G401.6 (cell line): ENCODE results near the gene TNS3.
"Not testable (repeated sequence)": the region's sequence is repeated elsewhere in the genome, so short reads cannot be mapped to it uniquely, and the experiment has no call there.

ENCODE experiments used
- FAIRE-seq: peaks from 2 replicates; lab custom pipeline; 2012; peaks lifted over from hg19 to GRCh38; lab: Jason Lieb, UNC

TNS3 gene

DNA sequence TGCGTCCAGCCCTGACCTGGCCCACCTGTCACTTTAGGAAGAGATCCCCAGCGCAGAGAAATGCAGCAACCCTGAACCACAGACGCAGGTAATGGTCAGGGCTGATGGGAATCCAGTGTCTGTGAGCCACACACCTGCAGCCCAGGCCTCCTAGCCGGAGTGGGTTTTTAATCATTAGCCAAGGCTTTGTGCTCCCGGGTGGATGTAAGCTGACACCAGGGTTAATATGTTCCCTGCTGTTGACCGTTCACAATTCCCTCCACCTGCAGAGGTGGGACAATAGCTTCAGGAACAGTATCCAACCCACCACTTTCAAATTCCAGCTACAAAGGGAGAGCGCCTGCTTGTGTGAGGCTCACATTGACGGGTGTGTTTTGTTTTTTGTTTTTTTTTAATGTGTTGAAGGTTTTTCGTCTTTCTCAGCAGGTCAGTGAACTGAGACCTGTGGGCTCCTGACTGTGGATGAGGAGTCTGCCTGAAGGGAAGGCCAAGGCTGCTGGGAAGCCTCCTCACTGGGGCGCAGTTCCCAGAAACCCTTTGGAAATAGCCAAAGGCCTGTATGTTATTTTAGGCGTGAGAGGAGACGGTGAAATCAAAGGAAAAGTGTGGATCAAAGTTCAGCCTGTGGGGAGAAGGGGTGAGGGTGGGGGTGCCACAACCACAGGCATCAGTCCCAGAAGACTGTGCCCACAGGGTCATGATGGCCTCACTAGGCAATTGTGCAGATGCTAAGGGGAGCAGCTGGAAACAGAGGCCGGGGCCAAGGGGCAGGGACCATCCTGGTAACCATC is 111.1 kb downstream of the TNS3 start:
- FAIRE-seq, result no peak

GRCh38 chr7:47469846-47470245 is 112.1 kb downstream of the TNS3 start:
- not testable (repeated sequence) for FAIRE-seq

- no peak for FAIRE-seq
These were observed 115.1 kb downstream of the TNS3 start for GRCh38 chr7:47466832-47467231.

DNA sequence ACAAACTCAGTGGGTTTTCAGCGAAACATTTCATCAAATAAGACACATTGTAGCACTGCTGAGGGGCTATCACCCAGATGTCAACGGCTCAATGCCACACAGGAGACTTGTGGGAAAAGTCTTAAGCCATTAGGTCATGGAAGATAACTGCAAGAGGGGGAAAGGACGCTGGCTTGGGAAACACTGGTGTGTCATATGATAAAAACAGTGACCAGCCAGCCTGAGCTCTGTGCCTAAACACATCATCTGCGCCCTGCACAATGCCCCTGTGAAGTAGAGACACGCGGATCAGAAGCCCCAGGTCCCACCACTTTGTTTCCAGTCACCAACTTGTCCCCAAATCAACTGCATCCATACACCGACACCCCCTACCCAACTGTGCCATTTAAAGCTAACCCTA is 116.7 kb downstream of the TNS3 start:
- FAIRE-seq, result no peak

GRCh38 chr7:47464266-47464665 is 117.6 kb downstream of the TNS3 start:
- FAIRE-seq, result no peak

- no peak for FAIRE-seq
These were observed 120.2 kb downstream of the TNS3 start for GRCh38 chr7:47461746-47462145.

- FAIRE-seq, result no peak
These were observed 120.8 kb downstream of the TNS3 start for GRCh38 chr7:47461161-47461560.

- no peak for FAIRE-seq
These were observed 121.5 kb downstream of the TNS3 start for GRCh38 chr7:47460251-47460989.

GRCh38 chr7:47458486-47458885 is 123.4 kb downstream of the TNS3 start:
- FAIRE-seq, result no peak

- FAIRE-seq, result no peak
These were observed 123.9 kb downstream of the TNS3 start for GRCh38 chr7:47458057-47458456.

DNA sequence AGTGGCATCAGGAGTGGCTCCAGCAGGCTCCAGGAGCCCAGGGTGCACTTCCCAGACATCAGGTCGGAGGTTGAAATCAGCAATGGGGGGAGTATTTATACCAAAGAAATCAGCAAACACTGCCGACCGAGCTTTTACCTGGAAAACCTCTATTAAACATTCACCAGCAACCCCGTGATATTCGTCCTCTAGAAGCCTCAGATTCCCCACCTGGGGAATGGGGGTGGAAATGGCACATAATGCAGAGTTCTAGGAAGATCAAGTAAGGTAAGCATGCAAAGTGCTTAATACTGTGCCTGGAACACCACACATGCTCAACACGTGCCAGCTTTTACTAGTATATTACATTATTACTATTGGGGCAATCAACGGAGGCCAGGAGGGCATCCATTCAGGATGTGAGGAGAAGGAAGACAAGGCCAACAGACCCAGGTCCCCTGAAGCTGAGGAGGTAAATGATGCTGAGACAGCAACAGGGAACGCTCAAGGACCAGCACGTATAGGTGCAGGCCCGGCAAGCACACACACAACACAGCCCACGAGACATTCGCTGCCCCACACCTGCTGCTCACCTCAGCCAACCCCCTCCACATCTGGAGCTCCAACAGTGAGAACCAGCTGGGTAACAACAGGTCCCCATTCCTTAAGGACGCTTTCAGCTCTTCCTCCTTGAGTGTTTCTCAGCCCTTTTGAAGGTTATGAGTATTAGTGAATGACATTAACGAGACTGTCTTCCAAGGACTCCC is 125.5 kb downstream of the TNS3 start:
- FAIRE-seq, result no peak

DNA sequence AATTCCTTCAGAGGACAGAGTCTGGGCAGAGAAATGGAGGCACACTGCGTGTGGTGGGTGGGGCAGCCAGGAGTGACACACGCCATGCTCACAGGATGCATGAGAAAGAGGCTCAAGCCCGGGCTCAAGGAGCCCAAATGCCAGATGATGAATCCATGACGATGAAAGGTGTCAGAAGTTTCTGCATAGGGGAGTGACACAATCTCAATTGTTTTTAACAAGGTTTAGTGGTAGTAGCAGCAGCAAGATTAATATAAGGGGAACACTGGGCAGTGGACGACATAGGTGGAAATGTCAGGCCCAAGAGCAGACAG is 126.1 kb downstream of the TNS3 start:
- FAIRE-seq, result no peak

DNA sequence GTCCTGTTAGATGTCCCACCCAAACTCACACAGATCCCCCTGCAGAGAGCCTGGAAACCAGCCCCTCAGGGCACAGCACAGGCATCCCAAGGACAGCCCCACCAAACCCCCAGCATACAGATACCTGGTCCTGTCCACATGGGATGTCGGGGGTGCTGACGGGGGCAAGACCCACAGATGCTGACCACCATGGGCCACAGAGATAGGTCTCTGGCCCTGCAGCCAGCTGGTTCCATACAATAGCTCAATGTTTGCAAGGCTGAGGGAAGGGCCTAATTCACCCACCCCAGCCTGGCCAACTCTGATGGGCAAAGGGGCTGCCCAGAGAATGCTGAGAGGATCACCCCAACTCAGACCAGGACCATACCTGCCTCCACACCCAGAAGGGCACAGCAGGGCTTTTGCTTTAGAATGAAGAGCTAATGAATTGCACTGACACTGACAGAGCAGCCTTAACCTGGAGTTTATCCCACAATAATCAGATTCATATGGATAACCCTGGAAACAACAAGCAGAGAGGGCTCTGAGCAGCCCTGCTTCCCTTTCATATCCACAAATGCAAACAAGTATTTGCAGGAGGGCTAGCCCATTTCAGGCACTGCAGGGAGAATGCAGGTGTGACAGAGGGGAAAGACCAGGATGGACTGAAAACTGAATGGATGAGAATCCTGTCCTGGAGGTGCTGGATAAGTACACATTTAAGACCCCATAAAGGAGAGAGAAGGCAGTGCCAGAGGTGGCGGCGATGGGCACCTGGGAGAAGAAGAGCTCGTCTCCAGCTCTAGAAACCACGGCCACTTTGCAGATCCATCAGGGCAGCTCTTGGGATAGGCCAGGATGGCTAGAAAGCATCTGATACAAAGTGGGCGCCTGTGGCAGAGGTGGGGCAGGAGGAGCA is 126.7 kb downstream of the TNS3 start:
- FAIRE-seq, result no peak

- no peak for FAIRE-seq
These were observed 127.6 kb downstream of the TNS3 start for GRCh38 chr7:47454069-47454973.

DNA sequence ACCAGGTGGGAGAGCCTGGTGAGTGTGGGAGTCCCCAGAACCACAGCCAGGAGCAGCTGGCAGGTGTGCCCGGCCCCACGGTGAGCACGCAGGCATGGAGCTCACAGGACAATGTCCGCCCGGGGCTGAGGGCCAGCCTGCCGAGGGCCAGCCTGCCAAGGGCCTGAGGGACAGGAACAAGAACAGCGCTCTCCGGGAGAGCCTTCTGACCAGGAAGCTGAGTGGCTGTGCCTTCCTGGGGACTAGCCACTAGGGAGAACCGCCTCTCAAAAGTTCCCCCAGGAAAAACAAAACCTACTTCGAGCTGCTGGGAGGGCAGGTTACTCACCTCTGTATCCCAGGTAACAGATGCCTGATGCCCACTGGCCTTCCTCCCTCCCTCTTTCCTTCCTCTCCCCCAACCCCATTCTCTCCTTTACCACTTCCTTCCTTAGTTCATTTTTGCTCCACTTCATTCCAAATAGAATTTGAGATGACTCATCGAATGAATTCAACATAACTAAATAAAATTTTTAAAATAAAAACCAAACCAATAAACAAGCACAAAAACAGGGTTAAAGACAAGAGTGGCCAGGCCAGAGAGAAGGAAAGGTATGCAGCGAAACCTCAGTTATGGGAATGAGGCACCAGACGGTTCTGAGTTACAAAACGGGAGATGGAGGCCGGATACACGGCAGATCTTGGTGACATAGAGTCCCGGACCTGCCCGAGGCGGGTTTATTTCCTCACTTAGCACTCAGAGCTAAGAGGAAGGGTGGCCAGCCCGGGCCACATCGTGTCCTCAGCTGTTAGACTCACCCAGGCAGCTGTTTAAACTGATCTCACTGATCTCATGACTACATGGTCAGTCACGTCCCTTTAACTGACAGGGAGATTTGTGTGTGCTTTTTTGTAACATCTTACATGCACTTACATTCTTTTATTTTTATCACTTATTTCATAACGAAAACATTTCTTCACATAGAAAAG is 128.5 kb downstream of the TNS3 start:
- no peak for FAIRE-seq

DNA sequence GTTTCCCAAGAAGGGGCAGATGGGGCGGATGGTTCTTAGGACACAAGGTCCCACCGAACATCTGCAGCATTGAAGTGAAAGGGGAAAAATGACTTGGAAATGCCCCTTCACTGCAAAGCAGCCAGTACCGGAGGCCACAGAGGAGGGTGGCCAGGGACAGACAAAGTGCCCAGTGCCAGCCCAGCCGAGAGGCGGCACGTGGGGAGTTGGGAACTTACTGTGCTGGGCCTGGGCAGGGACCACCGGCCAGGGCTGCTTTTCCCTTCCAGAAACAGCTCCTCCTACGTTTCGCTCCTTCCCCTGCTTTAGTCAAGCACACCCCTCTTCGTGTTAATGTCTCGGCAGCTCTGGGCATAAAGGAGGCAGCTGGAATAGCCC is 129.2 kb downstream of the TNS3 start:
- no peak for FAIRE-seq

DNA sequence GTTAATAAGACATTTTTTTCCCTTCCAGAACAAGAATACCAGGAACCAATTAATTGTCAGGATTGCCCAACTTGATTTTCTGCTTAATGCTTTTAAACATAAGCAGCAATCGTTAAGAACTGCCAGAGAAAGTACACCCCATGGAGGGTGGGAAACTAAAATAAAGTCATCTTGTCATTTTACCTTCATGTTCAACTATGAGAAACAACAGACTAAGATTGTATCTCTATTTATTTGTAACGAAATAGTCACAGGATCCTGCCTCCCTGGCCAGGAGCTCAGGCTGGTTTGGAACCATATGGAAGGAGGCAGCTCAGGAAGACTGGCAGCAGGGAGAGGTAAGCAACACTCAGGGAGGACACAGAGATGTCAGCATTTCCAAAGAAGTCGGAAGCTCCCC is 129.6 kb downstream of the TNS3 start:
- no peak for FAIRE-seq

DNA sequence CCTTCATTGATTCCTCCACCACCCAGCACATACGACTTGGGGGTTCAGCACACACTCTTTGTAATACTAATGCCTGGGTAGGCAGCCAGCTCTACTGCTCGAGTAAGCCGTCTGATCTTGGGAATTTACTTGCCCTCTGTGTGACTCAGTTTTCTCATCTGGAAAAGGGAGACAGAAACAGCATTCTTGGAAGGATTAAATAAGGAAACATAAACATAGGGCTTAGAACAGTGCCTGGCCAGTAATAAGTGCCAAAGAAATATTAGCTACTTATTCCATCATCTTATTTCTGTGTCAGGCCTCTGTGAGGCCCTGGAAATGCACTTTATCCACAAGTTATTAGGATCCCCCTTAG is 130.1 kb downstream of the TNS3 start:
- no peak for FAIRE-seq

DNA sequence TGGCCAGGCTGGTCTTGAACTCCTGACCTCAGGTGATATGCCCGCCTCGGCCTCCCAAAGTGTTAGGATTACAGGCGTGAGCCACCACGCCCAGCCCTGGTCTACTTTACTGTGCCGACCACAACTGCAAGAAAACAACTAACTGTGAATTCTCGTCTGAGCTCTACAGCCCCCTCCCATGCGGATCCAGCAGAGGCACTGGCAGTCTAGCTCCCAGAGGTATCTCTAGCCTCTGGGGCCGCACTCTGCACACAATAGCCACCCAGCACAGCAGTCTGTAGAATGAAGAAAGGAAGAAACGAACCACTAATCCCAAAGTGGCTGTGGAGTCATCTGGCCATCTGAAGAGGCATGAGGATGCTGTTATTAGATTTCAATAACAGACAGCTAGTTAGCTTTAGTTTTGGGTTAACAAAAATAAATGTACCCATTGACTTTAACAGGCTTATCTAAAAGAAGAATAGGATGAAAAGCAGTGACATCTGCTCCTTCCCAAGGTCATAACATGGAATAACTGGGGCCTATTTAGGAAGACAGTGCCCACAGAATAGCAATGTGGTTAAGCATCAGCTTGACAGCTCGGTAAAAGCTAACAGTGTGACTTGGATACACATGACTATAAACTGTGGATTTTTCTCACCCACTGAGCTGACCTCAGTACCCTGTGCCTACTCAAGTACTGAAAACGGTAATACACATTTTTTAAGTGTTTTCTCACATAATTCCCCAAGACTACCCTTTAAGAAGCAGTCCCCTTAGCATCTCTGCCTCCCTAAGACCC is 131.9 kb downstream of the TNS3 start:
- no peak for FAIRE-seq
